Kidney (tissue), 14 donors: ENCODE results near the gene DCT. TPM values are rescaled to one million over a fixed set of nuclear protein-coding genes. Genes with fewer than 3 reads are reported as not detected.

Experiments used
- DNase-seq, 5 donors: peaks; one replicate each; pipeline ENCODE4 v3.0.0-alpha.2; 2013 to 2020
- FAIRE-seq: peaks from 2 replicates; lab custom pipeline; 2012; peaks lifted over from hg19 to GRCh38; lab: Jason Lieb, UNC
- H3K27ac ChIP-seq, 2 donors: one replicate each; pipeline ENCODE4 v1.7.0; 2013; ENCODE audit warnings: low read depth in 2 of 2, low read length in 2 of 2, inconsistent platforms in 1 of 2
- H3K27me3 ChIP-seq: one replicate; pipeline ENCODE4 v1.7.1; 2013; ENCODE audit warnings: low read length, inconsistent platforms; ENCODE audit not compliant: control insufficient read depth, insufficient read depth
- H3K36me3 ChIP-seq, 3 donors: one replicate each; pipeline versions ENCODE4 v1.7.0 to v1.7.1; 2013; ENCODE audit warnings: low read length in 3 of 3, control low read depth in 1 of 3, inconsistent platforms in 1 of 3; ENCODE audit not compliant: insufficient read depth in 3 of 3, control insufficient read depth in 2 of 3
- H3K4me1 ChIP-seq, 3 donors: one replicate each; pipeline versions ENCODE4 v1.7.0 to v1.7.1; 2013; ENCODE audit warnings: low read length in 3 of 3, inconsistent platforms in 1 of 3, low read depth in 1 of 3; ENCODE audit not compliant: control insufficient read depth in 2 of 3, insufficient read depth in 2 of 3
- H3K4me3 ChIP-seq, 3 donors: one replicate each; pipeline versions ENCODE4 v1.7.0 to v1.8.1; 2013; ENCODE audit warnings: low read length in 3 of 3, control low read depth in 1 of 3, inconsistent platforms in 1 of 3
- H3K9ac ChIP-seq, 3 donors: one replicate each; pipeline versions ENCODE4 v1.7.0 to v1.7.1; 2013; ENCODE audit warnings: low read length in 3 of 3, control low read depth in 1 of 3, inconsistent platforms in 1 of 3
- H3K9me3 ChIP-seq, 3 donors: one replicate each; pipeline versions ENCODE4 v1.7.0 to v1.7.1; 2013; ENCODE audit warnings: low read length in 3 of 3, control low read depth in 1 of 3, inconsistent platforms in 1 of 3; ENCODE audit not compliant: control insufficient read depth in 2 of 3, insufficient read depth in 1 of 3
- intact Hi-C: fragments of 100-400 bp; cut with DNase I; formaldehyde crosslinking; loops from one replicate; pipeline ENCODE4 v1.11.1; 2022
- polyA plus RNA-seq: library from polyadenylated mRNA; stranded (reverse); fragments of 350-450 nt; fragmentation: Illumina TruSeq; extraction: RNeasy Lipid Tissue Mini Kit (QIAGEN cat#74804); gene quantifications from one replicate; pipeline ENCODE4 v1.2.3, GENCODE V29; 2014; ENCODE audit warnings: low read depth, low replicate concordance; ENCODE audit not compliant: insufficient read depth
- total RNA-seq: library from RNA; stranded (reverse); fragmentation: NEBNext Ultra II Directional; extraction: Animal tissue kit (Norgen Biotek cat#: 25700); gene quantifications from one replicate; pipeline ENCODE4 v1.2.1, GENCODE V29; 2021
- TF ChIP-seq, protein P1 (sequence below): IDR thresholded peaks from 3 replicates; pipeline ENCODE4 v1.5.1; 2012; ENCODE audit warnings: mild to moderate bottlenecking, moderate library complexity, borderline replicate concordance; ENCODE audit not compliant: insufficient read depth; ENCODE audit errors: extremely low read depth
- donor health status: control.
- donor health status: control.
- donor health status: control.
- donor health status: control.
- donor health status: control.
- donor health status: DM: yes; HTN: yes; CAD: no.
- donor health status: Normal renal cell carcinoma (clear cell type).

The DCT gene
- total and polyA plus RNA-seq, 2 donors from 2014 or later, result 0.11 to 0.13 TPM

DNA sequence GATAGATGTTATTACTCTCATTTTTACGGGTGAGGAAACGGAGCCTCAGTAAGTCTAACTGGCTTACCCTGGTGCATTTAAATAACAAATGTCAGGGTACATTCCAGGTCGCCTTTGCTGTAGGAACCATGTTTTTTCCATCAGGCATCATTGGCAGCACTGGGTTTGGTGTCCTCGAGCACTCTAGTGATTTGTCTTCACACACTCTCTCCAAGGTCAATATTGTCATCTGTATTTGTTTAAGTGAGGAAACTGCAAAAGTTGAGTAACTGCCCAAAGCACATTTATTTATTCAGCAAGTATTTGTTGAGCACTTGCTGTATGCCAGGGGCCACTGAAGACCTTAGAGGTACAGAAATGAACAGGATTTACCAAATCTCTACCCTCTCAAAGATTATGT lies 78.6 kb downstream of the DCT start:
- Histone ChIP-seq H3K4me1 (no peaks in the 10 kb centered on the region), H3K36me3 (peaks cover 0 to 2% (median 0%) of the 10 kb centered on the region in 3 donors), H3K9ac (no peak overlapping the region), H3K27me3 (no peaks in the 10 kb centered on the region), H3K9me3 (no peaks in the 10 kb centered on the region), H3K27ac (no peak overlapping the region), H3K4me3 (no peak overlapping the region)
- intact Hi-C loops, result no loop called here
- TF ChIP-seq, protein P1, sequence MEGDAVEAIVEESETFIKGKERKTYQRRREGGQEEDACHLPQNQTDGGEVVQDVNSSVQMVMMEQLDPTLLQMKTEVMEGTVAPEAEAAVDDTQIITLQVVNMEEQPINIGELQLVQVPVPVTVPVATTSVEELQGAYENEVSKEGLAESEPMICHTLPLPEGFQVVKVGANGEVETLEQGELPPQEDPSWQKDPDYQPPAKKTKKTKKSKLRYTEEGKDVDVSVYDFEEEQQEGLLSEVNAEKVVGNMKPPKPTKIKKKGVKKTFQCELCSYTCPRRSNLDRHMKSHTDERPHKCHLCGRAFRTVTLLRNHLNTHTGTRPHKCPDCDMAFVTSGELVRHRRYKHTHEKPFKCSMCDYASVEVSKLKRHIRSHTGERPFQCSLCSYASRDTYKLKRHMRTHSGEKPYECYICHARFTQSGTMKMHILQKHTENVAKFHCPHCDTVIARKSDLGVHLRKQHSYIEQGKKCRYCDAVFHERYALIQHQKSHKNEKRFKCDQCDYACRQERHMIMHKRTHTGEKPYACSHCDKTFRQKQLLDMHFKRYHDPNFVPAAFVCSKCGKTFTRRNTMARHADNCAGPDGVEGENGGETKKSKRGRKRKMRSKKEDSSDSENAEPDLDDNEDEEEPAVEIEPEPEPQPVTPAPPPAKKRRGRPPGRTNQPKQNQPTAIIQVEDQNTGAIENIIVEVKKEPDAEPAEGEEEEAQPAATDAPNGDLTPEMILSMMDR, result no peak
- FAIRE-seq (no peak), DNase-seq (no peak)

DNA sequence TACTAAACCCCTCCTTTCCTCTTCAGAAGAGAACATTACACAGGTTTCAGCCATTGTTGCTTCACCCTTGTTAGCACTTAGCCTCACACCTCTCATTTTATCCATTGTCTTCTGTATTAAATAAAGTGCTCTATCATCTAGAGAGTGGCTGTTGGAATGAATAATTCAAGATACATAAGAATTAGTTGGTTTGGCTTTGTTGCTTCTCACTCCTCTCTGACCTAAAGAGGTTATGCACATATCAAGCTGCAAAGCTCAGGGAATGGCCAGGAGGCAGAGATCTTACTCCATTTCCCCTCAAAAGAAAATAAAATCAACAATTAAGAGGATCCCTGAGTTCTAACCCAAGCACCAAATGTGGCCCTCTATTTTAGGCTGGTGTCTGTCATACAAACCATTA lies 79.7 kb downstream of the DCT start:
- Histone ChIP-seq H3K27ac (no peak overlapping the region), H3K9ac (no peak overlapping the region), H3K9me3 (no peaks in the 10 kb centered on the region), H3K27me3 (no peaks in the 10 kb centered on the region), H3K4me1 (no peaks in the 10 kb centered on the region), H3K36me3 (peaks cover 0 to 2% (median 0%) of the 10 kb centered on the region in 3 donors), H3K4me3 (no peak overlapping the region)
- TF ChIP-seq, protein P1, result no peak
- FAIRE-seq (no peak), DNase-seq (no peak)
- intact Hi-C loops, result no loop called here

DNA sequence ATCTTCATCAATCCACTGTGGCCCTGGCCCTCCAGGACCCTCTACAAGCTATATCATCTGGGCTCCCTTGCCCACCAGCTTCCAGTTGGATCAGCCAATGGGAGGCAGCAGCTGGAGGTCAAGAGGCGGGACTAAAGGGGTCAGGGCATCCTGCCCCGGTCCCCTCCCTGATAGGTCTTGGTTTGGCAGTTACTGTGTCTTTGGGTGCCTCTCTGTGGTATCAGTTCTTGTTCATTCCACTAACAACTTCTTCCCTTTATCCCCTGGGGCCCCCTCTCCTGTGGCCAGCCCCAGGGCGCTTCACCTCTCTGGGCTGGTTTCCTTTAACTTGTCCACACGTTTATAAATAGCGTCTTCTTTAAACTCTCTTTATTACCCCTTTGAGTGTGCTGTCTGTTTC lies 83.6 kb downstream of the DCT start:
- Histone ChIP-seq H3K27me3 (no peaks in the 10 kb centered on the region), H3K36me3 (no peaks in the 10 kb centered on the region), H3K9ac (no peak overlapping the region), H3K9me3 (no peaks in the 10 kb centered on the region), H3K4me1 (no peaks in the 10 kb centered on the region), H3K4me3 (no peak overlapping the region), H3K27ac (no peak overlapping the region)
- intact Hi-C loops, result no loop called here
- FAIRE-seq (no peak), DNase-seq (no peak)
- TF ChIP-seq, protein P1, result no peak

DNA sequence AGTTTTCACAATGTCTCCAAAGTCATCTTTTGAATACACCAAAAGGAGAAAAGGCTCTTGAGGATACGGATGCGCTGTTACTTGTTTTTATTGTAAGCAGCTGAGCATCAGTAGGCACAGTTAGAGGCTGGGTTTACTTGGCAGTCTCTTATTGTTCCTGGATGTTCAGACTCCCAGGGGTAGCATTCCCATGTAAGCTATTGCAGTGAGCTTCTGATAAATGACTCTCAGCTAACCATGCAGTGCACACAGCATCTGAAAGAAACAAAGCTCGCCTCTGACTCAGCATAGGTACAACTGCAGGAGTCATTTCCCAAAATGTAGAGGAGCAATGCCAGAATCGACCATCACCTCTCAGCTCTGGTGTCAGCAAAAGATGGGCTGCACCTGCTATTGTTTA lies 84.8 kb downstream of the DCT start:
- Histone ChIP-seq H3K27me3 (no peaks in the 10 kb centered on the region), H3K36me3 (no peaks in the 10 kb centered on the region), H3K9me3 (no peaks in the 10 kb centered on the region), H3K9ac (no peak overlapping the region), H3K27ac (no peak overlapping the region), H3K4me3 (no peak overlapping the region), H3K4me1 (no peaks in the 10 kb centered on the region)
- intact Hi-C loops, result no loop called here
- DNase-seq (no peak), FAIRE-seq (no peak)
- TF ChIP-seq, protein P1, result no peak
